Osteoblast (primary cell): ENCODE data around the gene SLC16A5. TPM values are rescaled to one million over a fixed set of nuclear protein-coding genes. Genes with fewer than 3 reads are reported as not detected.
A peak's percentile ranks its signal among the peaks of the same experiment; 100 is the strongest.
"Not testable (repeated sequence)": the region's sequence is repeated elsewhere in the genome, so short reads cannot be mapped to it uniquely, and the experiment has no call there.

Experiments
- DNase-seq: peaks from one replicate; pipeline ENCODE4 v3.0.0; 2011; ENCODE audit warnings: low spot score, mixed read lengths; ENCODE audit not compliant: insufficient read length; ENCODE audit errors: missing footprints
- H2AFZ ChIP-seq: 2 replicates; pipeline ENCODE4 v1.6.0; 2011; ENCODE audit warnings: mild to moderate bottlenecking, low read length
- H3K27ac ChIP-seq: 2 replicates; pipeline ENCODE4 v1.5.1; 2011; ENCODE audit warnings: mild to moderate bottlenecking, low read depth, low read length, moderate library complexity
- H3K27me3 ChIP-seq: 2 replicates; pipeline ENCODE4 v1.6.0; 2012; ENCODE audit warnings: mild to moderate bottlenecking, control low read depth, inconsistent platforms, low read length, moderate library complexity; ENCODE audit not compliant: insufficient read depth
- H3K36me3 ChIP-seq: 2 replicates; pipeline ENCODE4 v1.5.1; 2011; ENCODE audit warnings: mild to moderate bottlenecking, low read length, control low read depth, moderate library complexity; ENCODE audit not compliant: insufficient read depth
- H3K4me1 ChIP-seq: 2 replicates; pipeline ENCODE4 v1.5.1; 2011; ENCODE audit warnings: mild to moderate bottlenecking, low read length, control low read depth, moderate library complexity; ENCODE audit not compliant: insufficient read depth
- H3K4me2 ChIP-seq: 2 replicates; pipeline ENCODE4 v1.6.0; 2011; ENCODE audit warnings: mild to moderate bottlenecking, low read length; ENCODE audit not compliant: insufficient read depth
- H3K4me3 ChIP-seq: fragments of 200-600 bp; sonication (generic); 3 replicates; pipeline ENCODE4 v1.5.1; 2012; ENCODE audit warnings: mild to moderate bottlenecking, low read length, inconsistent platforms; ENCODE audit not compliant: insufficient read depth
- H3K79me2 ChIP-seq: 2 replicates; pipeline ENCODE4 v1.6.0; 2012; ENCODE audit warnings: mild to moderate bottlenecking, low read length, control low read depth, inconsistent platforms; ENCODE audit not compliant: insufficient read depth
- H3K9me3 ChIP-seq: 2 replicates; pipeline ENCODE4 v1.5.1; 2011; ENCODE audit warnings: low read depth, low read length, control low read depth
- H4K20me1 ChIP-seq: 2 replicates; pipeline ENCODE4 v1.6.0; 2012; ENCODE audit warnings: mild to moderate bottlenecking, low read length, control low read depth; ENCODE audit not compliant: insufficient read depth
- CTCF ChIP-seq: IDR thresholded peaks from 2 replicates; pipeline ENCODE4 v1.5.1; 2011; ENCODE audit warnings: mild to moderate bottlenecking, low read depth, low read length, moderate library complexity; ENCODE audit errors: extremely low read depth
- total RNA-seq: library from RNA; depleted of rRNA; stranded (reverse); fragments of >200 nt; gene quantifications from 2 replicates; pipeline ENCODE4 v1.2.3, GENCODE V29; 2012

SLC16A5 gene
- total RNA-seq, 1 donor = 16.3 TPM

GRCh38 chr17:75130059-75130631 lies 42.4 kb downstream of the SLC16A5 start:
- H3K4me2 ChIP-seq = peak overlapping the region; percentile 93
- peaks cover 4% of the 10 kb centered on the region for H4K20me1 ChIP-seq
- H3K9me3 ChIP-seq = no peaks in the 10 kb centered on the region
- peaks cover 17% of the 10 kb centered on the region for H3K36me3 ChIP-seq
- H3K4me3 ChIP-seq = peak overlapping the region; percentile 88
- H2AFZ ChIP-seq = no peak overlapping the region
- no peak overlapping the region for H3K27ac ChIP-seq
- H3K79me2 ChIP-seq = peaks cover 4% of the 10 kb centered on the region
- no peak for TF ChIP-seq CTCF
- H3K4me1 ChIP-seq = peaks cover 7% of the 10 kb centered on the region
- DNase-seq = peak; percentile 71
- H3K27me3 ChIP-seq = no peaks in the 10 kb centered on the region

- Histone ChIP-seq H3K27ac (peak overlapping the region; percentile 8), H3K27me3 (no peaks in the 10 kb centered on the region), H3K36me3 (peaks cover 23% of the 10 kb centered on the region), H3K79me2 (peaks cover 4% of the 10 kb centered on the region), H3K4me3 (peak overlapping the region; percentile 88), H3K4me1 (peaks cover 7% of the 10 kb centered on the region), H2AFZ (peak overlapping the region; percentile 90), H4K20me1 (peaks cover 4% of the 10 kb centered on the region), H3K9me3 (no peaks in the 10 kb centered on the region), H3K4me2 (peak overlapping the region; percentile 93)
- TF ChIP-seq CTCF = peak; percentile 58
- DNase-seq = peak; percentile 91
Measured at GRCh38 chr17:75130632-75131277, 43.0 kb downstream of the SLC16A5 start.

- H3K4me3 ChIP-seq = peak within 1 kb of the TSS; percentile 88
- DNase-seq = peak; percentile 98
Measured at GRCh38 chr17:75131278-75132017, 43.7 kb downstream of the SLC16A5 start, which contains the start of gene NT5C. Gene NT5C (minus strand): TSS chr17:75131742. CDS start chr17:75131707, 35 bp downstream.

GRCh38 chr17:75132018-75133000 lies 44.6 kb downstream of the SLC16A5 start:
- Histone ChIP-seq H3K36me3 (peaks cover 32% of the 10 kb centered on the region), H2AFZ (peak overlapping the region; percentile 90), H3K27ac (peak overlapping the region; percentile 63), H3K4me2 (peak overlapping the region; percentile 93), H3K4me3 (peak overlapping the region; percentile 88)
- H3K4me1 ChIP-seq, H4K20me1 ChIP-seq, H3K79me2 ChIP-seq, H3K9me3 ChIP-seq, H3K27me3 ChIP-seq, DNase-seq: not testable (repeated sequence)

More at GRCh38 chr17:75131278-75132017, 43.7 kb downstream of the SLC16A5 start, which contains the start of gene NT5C:
- no peaks in the 10 kb centered on the region for H3K9me3 ChIP-seq
- peaks cover 28% of the 10 kb centered on the region for H3K36me3 ChIP-seq
- H2AFZ ChIP-seq = peak within 1 kb of the TSS; percentile 90
- H3K27me3 ChIP-seq = no peaks in the 10 kb centered on the region
- H3K4me2 ChIP-seq = peak within 1 kb of the TSS; percentile 93
- peak within 1 kb of the TSS; percentile 63 for H3K27ac ChIP-seq
- peaks cover 7% of the 10 kb centered on the region for H3K4me1 ChIP-seq
- peaks cover 4% of the 10 kb centered on the region for H4K20me1 ChIP-seq
- TF ChIP-seq CTCF = peak; percentile 42
- peaks cover 4% of the 10 kb centered on the region for H3K79me2 ChIP-seq
